ENCODE data around the gene IGLL5. TPM values are rescaled to one million over a fixed set of nuclear protein-coding genes. Genes with fewer than 3 reads are reported as not detected.
"Not testable (repeated sequence)": the region's sequence is repeated elsewhere in the genome, so short reads cannot be mapped to it uniquely, and the experiment has no call there.

The IGLL5 gene
- total RNA-seq, 1 donor from 2014 or later, result not detected

DNA sequence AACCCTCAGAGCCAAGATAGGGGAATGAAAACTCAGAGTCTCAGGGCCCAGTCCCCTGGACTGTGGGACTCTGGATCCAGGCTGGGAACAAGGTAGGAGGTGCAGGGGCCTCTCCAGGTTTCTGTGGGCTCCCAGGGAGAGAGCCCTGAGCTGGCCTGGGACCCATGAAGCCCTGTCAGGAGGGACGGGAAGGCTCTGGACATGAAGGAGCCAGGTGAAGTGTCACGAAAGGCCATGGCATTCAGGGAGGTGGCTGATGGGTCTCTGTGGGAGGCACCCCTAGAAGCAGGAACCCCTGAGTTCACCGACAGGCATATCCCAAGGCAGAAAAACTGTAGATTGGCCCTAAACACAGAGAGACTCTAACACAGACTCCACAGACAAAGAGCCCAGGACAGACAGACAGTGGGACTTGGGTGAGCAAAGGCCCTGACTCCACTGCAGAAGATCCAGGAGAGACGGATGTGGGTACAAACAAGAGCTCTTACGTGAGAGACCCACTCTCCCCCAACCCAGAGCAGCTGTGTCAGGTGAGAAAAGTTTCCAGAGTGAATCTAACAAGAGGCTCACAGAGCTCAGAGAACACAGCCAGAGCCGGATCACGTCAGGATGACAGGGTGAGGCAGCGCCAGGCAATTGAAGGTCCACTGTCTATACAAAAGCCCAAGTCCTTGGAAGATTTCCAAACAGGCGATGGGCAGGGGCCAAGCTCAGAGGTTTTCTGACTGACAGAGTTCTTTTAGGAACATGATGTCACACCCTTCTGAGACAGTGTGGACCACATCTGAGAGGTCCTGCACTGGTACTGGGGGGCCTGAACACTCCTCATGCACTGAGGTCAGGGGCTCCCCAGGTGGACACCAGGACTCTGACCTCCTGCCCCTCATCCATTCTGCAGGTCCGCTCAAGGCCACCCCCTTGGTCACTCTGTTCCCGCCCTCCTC is 27.4 kb downstream of the IGLL5 start:
- DNase-seq (ENCODE audit: low read depth in 2 of 2), result no peak

DNA sequence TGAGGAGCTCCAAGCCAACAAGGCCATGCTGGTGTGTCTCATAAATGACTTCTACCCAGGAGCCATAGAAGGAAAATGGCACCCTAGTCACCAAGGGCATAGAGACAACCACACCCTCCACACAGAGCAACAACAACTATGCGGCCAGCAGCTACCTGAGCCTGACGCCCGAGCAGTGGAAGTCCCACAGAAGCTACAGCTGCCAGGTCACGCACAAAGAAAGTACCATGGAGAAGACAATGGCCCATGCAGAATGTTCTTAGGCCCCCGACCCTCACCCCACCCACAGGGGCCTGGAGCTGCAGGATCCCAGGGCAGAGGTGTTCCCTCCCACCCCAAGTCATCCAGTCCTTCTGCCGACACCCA is 28.0 kb downstream of the IGLL5 start:
- DNase-seq (ENCODE audit: low read depth in 2 of 2), result no peak

DNA sequence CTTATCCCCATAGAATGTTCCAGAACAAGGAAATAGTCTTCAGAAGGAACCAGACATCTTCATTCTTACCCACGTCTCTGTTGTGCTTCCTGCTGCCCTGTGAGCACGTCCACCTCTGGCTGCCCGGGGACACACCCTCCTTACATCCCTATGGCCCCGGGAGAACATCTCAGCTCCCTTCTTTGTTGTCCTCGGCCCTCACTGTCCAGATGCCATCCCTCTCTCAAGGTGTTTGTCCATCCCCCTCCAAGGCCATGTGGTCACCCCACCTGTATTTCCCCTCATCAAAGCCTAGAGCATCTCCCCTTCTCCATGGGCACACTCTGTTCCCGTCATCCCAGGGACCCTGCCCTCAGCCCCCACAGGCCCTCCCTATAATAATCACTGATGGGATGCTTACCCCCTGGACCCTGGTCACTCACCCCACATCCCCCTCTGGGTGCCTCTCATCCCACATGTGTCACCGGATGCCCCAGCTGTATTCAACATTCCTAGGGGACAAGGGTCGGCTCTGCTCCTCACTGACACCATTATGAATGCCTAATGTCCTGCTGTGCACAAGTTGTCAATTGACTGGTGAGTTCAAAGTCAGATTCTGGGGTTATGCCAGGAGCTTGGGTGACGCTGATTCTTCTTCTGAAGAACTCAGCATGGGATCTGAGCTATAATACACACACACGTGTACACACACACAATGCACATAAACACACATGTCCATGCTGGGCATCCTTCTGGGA is 28.8 kb downstream of the IGLL5 start:
- no peak for DNase-seq (ENCODE audit: low read depth in 2 of 2)

DNA sequence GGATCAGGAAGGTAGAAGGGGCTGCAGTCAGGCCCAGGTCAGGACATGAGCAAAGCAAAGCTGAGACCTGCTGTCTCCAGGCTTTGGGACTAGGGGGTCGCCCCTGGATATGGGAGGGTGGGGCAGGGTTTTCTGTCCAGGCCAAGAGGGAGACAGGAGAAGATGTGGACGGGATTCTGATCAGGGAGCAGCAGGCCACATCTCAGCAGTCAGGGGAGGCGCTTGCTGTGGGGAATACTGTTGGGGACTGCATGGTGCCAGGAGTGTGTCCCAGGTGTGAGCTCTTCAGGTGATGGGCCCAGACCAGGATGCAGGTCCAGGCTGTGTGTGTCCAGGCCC is 29.3 kb downstream of the IGLL5 start:
- DNase-seq (ENCODE audit: low read depth in 2 of 2), result no peak

DNA sequence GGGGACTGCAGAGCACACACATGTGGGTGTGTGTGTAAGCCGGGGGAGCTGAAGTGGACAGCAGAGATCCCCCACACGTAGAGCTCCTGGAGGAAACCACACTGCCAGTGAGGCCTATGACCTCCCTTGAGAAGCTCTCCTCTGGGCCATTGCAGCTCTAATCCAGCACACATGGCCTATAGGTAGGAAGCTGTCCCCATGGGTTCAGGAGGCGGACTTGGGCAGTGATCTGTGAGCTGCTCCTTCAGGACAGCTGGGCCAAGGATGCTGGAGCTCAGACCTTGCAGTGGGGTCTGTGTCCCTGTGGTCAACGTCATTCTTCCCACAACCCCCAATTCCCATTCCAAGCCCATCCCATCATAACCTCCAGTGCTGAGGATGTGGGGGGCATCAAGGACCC is 29.8 kb downstream of the IGLL5 start:
- DNase-seq (ENCODE audit: low read depth in 2 of 2), result no peak

DNA sequence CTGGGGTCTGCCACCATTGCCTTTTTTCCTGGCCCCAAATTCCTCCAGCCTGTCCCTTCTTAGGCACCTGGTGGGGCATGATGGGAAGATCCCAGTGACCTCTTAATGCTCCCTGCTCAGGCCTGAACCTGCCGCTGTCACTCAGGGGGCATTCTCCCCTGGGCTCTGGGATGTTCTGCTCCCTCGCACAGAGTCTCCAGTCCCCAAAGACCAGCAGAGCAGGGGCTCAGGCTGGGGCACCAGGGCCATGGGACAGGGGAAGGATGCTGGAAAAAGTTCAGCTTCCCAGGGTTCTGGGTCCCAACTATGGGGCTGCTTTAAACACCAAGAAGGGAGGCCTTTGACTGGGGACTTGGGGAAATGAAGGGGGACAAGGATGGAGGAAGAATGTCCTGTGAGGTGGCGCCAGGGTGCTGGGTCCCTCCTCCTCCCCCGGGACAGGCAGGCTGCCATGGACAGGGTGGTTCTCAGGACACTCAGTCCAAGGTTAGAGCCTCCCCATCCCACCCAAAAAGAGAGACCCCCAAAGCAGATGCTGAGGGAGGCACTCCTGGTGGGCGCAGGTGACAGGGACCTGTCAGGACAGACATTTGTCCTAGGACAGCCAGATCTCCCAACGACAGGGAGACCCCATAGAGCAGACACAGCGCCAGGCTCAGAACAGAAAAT is 30.8 kb downstream of the IGLL5 start:
- no peak for DNase-seq (ENCODE audit: low read depth in 2 of 2)

DNA sequence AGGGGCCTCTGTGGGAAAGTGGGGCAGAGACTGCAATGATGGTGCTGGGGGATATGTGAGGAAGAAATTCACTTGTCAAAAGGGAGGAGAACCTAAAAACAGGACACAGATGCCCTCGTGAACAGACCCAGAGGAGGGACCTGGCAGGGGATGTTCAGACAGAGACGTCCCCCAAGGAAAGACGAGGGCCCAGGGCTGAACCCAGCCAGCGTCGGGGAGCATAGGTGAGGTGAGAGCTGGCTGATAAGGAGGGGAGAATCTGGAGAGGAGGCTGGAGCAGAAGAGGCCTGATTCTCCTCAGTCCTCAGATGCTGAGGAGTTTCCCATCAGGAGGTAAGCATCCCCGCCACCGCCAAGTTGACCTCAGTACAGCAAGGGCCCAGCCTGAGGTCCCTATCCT is 31.4 kb downstream of the IGLL5 start:
- no peak for DNase-seq (ENCODE audit: low read depth in 2 of 2)

DNA sequence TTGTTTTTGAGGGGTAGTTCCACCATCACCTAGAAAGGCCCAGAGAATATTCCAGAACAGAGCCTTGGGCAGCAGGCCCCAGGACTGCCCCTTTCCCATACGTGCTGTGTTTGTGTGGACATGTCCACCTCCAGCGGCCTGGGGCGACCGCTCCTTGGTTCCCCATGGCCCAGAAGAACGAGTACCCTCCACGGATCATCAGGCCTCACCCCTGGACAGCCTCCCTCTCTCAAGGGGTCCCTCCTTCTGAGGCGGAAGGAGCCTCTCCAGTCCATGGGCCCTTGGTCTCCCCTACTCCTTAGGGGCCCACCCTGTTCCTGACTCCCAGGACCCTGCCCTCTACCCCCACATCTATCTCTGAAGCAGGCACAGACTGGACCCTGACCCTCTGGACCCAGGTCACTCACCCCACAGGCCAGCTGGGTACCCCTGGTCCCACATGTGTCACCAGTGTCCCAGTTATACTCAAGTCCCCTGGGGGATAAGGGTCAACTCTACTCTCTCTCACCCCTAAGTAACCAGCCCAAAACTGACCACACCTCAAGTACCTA is 32.6 kb downstream of the IGLL5 start:
- DNase-seq (ENCODE audit: low read depth in 2 of 2), result no peak

DNA sequence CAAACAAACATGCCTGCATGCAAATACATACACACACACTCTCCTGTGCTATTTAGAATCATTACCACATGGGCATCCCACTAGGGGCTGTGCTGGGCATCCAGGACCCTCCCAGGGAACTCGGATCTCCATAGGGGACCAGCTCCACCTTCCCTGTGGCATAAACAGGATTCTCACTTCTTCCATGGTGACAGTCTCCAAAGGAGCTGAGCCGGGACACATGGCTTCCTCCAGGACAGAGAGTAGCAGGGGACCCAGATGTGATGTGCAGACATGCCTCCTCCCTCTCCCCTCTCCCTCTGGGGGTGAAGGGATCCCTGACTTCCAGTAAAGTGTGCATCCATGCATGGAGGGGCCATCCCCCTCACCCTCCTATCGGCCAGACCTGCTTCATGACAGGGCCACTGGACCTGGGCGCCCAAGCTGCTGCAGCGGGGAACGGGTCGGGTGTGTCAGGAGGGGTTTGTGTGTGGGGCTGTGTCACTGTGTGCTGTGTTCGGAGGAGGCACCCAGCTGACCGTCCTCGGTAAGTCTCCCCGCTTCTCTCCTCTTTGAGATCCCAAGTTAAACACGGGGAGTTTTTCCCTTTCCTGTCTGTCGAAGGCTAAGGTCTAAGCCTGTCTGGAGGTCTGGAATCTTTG is 33.4 kb downstream of the IGLL5 start:
- no peak for DNase-seq (ENCODE audit: low read depth in 2 of 2)

DNA sequence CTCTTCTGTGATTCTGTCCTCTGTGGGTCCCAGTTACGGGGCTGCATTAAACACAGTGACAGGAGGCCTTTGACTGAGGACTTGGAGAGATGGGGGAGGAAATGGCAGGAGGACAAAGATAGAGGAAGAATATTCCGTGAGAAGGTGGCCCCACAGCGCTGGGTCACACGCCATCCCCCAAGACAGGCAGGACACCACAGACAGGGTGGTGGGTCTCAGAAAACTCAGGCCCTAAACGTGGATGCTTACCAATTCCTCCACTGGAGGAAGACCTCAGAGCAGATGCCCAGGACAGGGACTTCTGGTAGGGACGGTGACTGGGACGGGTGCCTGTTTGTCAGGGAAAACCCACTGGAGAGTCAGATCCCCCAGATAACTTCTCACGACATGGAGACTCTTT is 34.0 kb downstream of the IGLL5 start:
- DNase-seq (ENCODE audit: low read depth in 2 of 2), result no peak

DNA sequence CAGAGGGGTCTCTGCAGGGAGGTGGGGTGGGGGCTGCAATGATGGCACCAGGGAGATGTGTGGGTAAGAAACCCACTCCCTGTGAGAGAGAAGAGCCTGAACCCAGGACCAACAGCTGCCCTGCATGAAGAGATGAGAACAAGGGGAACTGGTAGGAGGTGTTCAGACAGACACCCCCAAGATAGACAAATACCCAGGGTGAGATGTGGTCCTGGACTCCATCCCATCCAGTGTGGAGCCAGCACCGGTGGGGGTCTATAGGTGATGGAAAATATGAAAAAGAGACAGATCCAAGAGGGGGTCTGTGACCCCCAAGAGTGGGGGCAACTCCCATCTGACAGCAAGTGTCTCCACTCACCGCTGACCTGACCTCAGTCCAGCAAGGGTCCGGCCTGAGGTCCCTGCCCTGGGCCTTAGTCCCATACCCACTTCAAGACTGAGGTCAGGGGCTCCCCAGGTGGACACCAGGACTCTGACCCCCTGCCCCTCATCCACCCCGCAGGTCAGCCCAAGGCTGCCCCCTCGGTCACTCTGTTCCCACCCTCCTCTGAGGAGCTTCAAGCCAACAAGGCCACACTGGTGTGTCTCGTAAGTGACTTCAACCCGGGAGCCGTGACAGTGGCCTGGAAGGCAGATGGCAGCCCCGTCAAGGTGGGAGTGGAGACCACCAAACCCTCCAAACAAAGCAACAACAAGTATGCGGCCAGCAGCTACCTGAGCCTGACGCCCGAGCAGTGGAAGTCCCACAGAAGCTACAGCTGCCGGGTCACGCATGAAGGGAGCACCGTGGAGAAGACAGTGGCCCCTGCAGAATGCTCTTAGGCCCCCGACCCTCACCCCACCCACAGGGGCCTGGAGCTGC is 34.7 kb downstream of the IGLL5 start:
- DNase-seq (ENCODE audit: low read depth in 2 of 2), result not testable (repeated sequence)

DNA sequence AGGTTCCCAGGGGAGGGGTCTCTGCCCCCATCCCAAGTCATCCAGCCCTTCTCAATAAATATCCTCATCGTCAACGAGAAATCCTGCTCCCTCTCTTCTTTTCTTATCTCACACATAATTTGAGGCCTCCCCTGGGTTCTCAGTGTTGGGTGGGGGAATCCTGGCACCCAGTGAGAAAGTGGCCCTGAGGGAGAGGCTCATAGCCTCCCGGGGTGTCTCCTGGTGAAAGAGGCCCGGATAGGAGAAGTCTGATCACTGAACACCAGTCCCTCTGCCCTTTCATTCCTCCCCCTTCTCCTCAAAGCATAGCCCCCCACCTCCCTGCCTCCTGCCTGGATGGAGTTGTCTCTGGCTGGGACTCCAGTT is 35.3 kb downstream of the IGLL5 start:
- no peak for DNase-seq (ENCODE audit: low read depth in 2 of 2)

DNA sequence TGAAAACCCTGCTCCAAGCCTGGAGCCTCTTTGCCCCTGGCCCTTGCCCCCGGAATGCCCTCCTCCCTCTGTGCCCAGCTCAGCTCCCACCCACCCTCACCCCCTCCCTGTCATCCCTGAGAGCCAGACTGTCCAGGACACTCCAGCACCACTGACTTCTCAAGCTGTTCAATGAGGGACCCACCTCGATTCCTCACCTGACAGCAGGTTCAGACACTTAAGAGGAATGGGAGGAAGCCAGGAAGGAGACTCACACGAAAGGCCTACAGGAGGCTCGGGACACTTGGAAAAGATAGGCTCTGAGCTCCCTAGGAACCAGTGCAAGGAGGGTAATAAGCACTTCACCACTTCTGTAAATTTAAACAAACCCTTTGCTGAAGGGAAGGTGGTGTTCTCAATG is 35.8 kb downstream of the IGLL5 start:
- DNase-seq (ENCODE audit: low read depth in 2 of 2), result no peak

DNA sequence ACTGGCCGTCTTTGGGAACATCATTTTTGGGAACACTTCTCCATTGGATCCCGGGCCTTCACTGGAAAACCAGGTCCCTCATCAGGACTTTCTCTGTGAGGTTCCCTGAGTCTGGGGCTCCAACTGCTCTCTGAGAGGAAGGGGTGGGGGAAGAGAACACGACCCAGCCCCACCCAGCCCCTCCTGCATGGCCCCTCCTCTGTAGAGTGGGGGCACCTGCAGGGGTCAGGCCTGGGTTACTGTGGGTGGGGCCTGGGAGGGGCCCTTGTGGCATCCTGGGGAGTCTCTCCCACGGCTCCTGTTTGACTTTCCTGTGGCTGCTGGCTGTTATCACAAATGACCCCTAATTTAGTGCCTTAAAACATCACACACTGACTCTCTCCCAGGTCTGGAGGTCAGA is 36.3 kb downstream of the IGLL5 start:
- no peak for DNase-seq (ENCODE audit: low read depth in 2 of 2)

DNA sequence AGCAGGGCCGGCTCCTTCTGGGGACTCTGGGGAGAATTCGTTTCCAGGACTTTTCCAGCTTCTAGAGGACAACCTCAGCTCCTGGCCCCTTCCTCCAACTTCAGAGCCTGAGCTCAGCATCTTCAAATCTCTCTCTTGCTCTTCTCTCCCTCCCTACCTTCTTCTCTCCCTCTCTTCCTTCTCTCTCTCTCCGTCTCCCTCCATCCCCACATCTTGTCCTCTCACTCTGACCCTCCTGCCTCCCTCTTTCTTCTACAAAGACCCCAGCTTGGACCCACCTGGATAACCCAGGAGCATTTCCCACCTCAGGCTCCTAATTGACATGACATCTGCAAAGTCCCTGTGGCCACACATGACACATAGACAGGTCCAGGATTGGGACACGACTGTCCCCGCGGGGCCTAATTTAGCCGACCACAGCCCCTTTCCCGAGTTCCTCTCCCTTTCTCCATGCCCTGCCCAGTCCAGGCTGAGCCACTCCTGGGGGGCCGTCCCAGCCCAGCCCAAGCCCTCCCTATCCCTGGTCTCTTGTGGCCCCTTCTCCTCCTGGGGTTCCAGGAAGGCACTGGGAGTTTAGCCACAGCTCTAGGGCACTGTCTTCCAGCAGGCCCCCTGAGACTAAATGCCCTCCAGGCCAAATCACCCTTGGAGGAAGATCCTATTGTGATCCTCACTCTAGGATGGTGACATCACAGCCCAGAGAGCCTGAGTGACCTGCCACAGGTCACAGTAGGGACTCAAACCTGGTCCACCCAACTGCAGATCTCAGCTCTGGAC is 36.9 kb downstream of the IGLL5 start:
- DNase-seq (ENCODE audit: low read depth in 2 of 2), result no peak

DNA sequence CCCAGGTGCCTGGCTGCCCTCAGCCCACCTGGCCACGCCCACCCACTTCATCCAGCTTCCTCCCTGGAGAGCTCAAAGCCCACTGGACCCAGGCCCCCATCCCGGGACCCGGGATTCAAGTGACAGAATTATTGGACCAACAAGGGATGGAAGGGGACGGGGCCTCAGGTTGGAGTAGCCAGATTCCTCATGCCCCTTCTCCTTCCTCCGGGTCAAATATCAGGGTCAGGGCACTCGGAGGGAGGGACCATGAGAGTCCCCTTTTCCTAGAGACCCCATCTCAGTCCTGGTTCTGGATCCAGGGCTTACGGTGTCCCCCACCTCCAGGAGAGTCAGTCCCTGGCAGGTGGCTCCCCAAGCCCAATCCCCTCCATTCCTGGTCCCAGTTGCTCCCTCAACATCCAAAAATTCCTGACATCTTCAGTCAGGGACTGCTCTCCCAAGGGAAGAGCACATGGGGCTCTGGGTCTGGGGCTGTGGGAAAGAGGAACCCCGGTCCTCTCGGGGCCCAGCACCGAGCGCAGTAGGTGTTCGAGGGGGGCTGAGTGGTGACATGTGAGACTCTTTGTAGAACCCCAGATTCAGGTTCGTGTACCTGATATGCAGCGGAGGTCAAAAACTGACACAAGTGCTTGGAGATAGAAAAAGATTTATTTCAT is 37.7 kb downstream of the IGLL5 start:
- DNase-seq (ENCODE audit: low read depth in 2 of 2), result no peak

DNA sequence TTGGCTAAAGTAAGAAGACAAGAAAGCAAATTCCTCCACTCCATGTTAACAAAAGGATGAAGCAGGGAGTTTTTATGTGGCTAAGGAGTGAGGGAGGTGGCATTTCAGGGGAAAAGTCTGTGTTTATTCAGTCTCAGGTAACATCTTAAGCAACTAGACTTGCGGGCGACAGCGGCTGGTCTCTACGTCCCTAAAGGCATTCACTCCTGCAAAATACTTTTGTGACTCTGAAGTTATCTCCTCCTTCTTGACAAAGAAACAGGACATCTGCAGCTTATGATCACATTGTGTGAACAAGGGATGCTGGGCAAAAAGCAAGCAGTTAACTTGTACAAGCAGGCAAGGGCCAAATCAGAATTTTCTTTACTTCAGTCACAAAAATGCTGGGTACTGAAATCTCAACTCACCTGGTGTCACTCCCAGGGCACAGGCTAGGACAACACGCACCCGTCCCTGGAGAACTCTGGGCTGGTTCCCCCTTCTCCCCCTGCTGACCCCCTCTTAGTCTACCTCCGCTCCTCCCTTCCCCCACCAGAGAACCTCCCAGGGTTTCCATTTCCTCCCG is 38.3 kb downstream of the IGLL5 start:
- DNase-seq (ENCODE audit: low read depth in 2 of 2), result no peak

DNA sequence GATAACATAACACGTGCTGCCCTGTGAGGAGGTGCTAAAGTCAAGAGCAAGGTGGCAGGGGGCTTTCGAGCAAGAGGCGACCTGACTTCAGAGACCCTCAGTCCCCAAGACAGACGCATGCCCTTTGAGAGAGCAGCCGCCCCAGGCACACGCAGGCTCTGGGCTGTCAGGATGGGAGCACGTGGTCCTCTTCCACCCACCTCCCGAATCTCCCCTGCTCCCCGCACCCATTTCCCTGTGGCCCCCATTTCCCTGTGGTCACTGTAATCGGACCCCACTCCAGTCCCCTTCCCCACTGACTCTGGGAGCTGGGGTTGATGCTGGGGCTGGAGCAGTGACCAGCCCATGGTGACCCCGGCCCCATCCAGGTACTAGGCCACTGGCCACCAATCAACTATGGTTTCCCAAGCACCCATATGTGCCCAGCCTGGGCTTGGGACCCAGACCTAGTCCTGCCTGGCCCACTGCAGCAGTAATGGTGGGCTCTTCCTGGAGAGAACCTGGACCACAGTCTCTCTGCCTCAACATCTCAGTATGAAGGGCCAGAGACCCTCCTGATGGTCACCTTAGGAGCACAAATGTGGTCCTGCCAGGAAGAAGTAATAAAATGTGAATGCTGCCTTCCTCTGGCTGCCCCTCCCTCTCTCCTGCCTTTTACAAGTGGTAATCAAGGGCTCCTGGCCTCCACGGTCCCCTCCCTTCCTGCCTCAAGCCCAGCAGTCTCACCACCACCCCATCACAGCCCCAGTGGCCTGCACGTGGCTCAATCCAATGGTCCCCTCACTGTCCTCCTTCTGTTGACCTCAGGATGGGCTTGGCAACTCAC is 39.0 kb downstream of the IGLL5 start:
- DNase-seq (ENCODE audit: low read depth in 2 of 2), result no peak

All from lung microvascular endothelial cell (primary cell).